Esophagus muscularis mucosa (tissue), 4 donors: ENCODE measurements around the gene RILPL1. TPM values are rescaled to one million over a fixed set of nuclear protein-coding genes. Genes with fewer than 3 reads are reported as not detected.

Experiments used
- DNase-seq: peaks from one replicate; pipeline ENCODE4 v3.0.0-alpha.2; 2017; ENCODE audit errors: extremely low spot score
- H3K27ac ChIP-seq, 4 donors: fragments of 200-600 bp; sonication (generic); replicated peaks in 1 of 4; 1 replicate in 3 of 4; 2 replicates in 1 of 4; pipeline ENCODE4 v1.5.1; 2016 to 2019; ENCODE audit warnings: mild to moderate bottlenecking in 1 of 4
- H3K27me3 ChIP-seq, 4 donors: fragments of 200-600 bp; sonication (generic); one replicate each; pipeline versions ENCODE4 v1.5.1 to v1.6.0; 2016 to 2019
- H3K36me3 ChIP-seq, 4 donors: fragments of 200-600 bp; sonication (generic); one replicate each; pipeline ENCODE4 v1.5.1; 2016 to 2019
- H3K4me1 ChIP-seq, 4 donors: fragments of 200-600 bp; sonication (generic); one replicate each; pipeline ENCODE4 v1.5.1; 2016 to 2019
- H3K4me3 ChIP-seq, 4 donors: fragments of 200-600 bp; sonication (generic); 1 replicate in 2 of 4; 2 replicates in 2 of 4; pipeline ENCODE4 v1.5.1; 2016 to 2019; ENCODE audit warnings: mild to moderate bottlenecking in 4 of 4, moderate library complexity in 1 of 4
- H3K9me3 ChIP-seq, 4 donors: fragments of 200-600 bp; sonication (generic); 1 replicate in 3 of 4; 2 replicates in 1 of 4; pipeline ENCODE4 v1.5.1; 2016 to 2019
- CTCF ChIP-seq, 3 experiments: fragments of 200-600 bp in 2 of 3; fragments of 450-650 bp in 1 of 3; sonication (generic) in 2 of 3; IDR thresholded peaks; one replicate each; pipeline ENCODE4 v1.5.1; 2017 to 2019; ENCODE audit warnings: antibody characterized with exemption in 3 of 3, mild to moderate bottlenecking in 2 of 3, moderate library complexity in 1 of 3
- EP300 ChIP-seq: sonication (generic); formaldehyde crosslinking; IDR thresholded peaks from one replicate; pipeline ENCODE4 v1.6.1; 2017; ENCODE audit warnings: antibody characterized with exemption
- POLR2A ChIP-seq: fragments of 450-650 bp; IDR thresholded peaks from one replicate; pipeline ENCODE4 v1.6.1; 2017; ENCODE audit warnings: antibody characterized with exemption, moderate library complexity, mild to moderate bottlenecking, low read depth
- POLR2AphosphoS5 ChIP-seq, 2 donors: sonication (generic); formaldehyde crosslinking; IDR thresholded peaks; one replicate each; pipeline ENCODE4 v1.6.1; 2017; ENCODE audit warnings: antibody characterized with exemption in 2 of 2
- WGBS: methylation state at CpG from one replicate; pipeline ENCODE4 v1.1.5; 2018; 5-methylcytosine and 5-hydroxymethylcytosine counted together
- intact Hi-C: fragments of 100-400 bp; cut with DNase I; formaldehyde crosslinking; loops from one replicate; pipeline ENCODE4 v1.15.1; 2023
- total RNA-seq, 4 donors: library from RNA; depleted of rRNA; stranded (reverse); fragments of >200 nt; gene quantifications; one replicate each; pipeline versions ENCODE4 v1.1.0 to v1.2.1, GENCODE V29; 2016

The RILPL1 gene
- total RNA-seq, 4 donors from 2014 or later: 19.9 to 54.4 (median 38.4) TPM

GRCh38 chr12:123450636-123451035 lies 82.9 kb downstream of the RILPL1 start:
- intact Hi-C loops: no loop called here
- Histone ChIP-seq H3K4me3 (no peak overlapping the region), H3K9me3 (no peaks in the 10 kb centered on the region), H3K27ac (no peak overlapping the region), H3K27me3 (no peaks in the 10 kb centered on the region), H3K36me3 (no peaks in the 10 kb centered on the region), H3K4me1 (peaks cover 10 to 13% (median 11%) of the 10 kb centered on the region in 4 donors)
- TF ChIP-seq POLR2A (no peak), EP300 (no peak), CTCF (IDR thresholded peaks at IDR 0.05) (no peak), POLR2AphosphoS5 (IDR thresholded peaks at IDR 0.05) (no peak)
- 93% methylated on average over 9 of the region's 9 CpGs for WGBS
- no peak for DNase-seq

- intact Hi-C loops: no loop called here
- no peak for DNase-seq
- Histone ChIP-seq H3K27ac (no peak overlapping the region), H3K4me3 (no peak overlapping the region), H3K4me1 (peaks cover 17 to 21% (median 18%) of the 10 kb centered on the region in 4 donors), H3K9me3 (no peaks in the 10 kb centered on the region), H3K27me3 (no peaks in the 10 kb centered on the region), H3K36me3 (no peaks in the 10 kb centered on the region)
- no peak for TF ChIP-seq CTCF (IDR thresholded peaks at IDR 0.05)
- TF ChIP-seq POLR2A: no peak
- no peak for TF ChIP-seq EP300
- no peak for TF ChIP-seq POLR2AphosphoS5 (IDR thresholded peaks at IDR 0.05)
- 80% methylated on average over 4 of the region's 4 CpGs for WGBS
Observed at GRCh38 chr12:123449856-123450255, 83.7 kb downstream of the RILPL1 start.

GRCh38 chr12:123449249-123449733 lies 84.2 kb downstream of the RILPL1 start:
- H3K27ac ChIP-seq: no peak overlapping the region
- TF ChIP-seq POLR2A (no peak), CTCF (IDR thresholded peaks at IDR 0.05) (no peak), POLR2AphosphoS5 (IDR thresholded peaks at IDR 0.05) (no peak), EP300 (no peak)
- no peaks in the 10 kb centered on the region for H3K9me3 ChIP-seq
- peaks cover 21 to 24% (median 23%) of the 10 kb centered on the region in 4 donors for H3K4me1 ChIP-seq
- 86% methylated on average over 2 of the region's 2 CpGs for WGBS
- no peak for DNase-seq
- H3K27me3 ChIP-seq: no peaks in the 10 kb centered on the region
- intact Hi-C loops: no loop called here
- no peak overlapping the region for H3K4me3 ChIP-seq
- H3K36me3 ChIP-seq: no peaks in the 10 kb centered on the region

- DNase-seq: no peak
- Histone ChIP-seq H3K4me1 (peaks cover 21 to 29% (median 25%) of the 10 kb centered on the region in 4 donors), H3K27me3 (no peaks in the 10 kb centered on the region), H3K27ac (peak overlapping the region; percentile 50 to 65 (median 56)), H3K36me3 (no peaks in the 10 kb centered on the region), H3K4me3 (no peak overlapping the region), H3K9me3 (no peaks in the 10 kb centered on the region)
- WGBS: 49% methylated on average over 4 of the region's 4 CpGs
- TF ChIP-seq POLR2AphosphoS5 (IDR thresholded peaks at IDR 0.05): no peak
- no peak for TF ChIP-seq CTCF (IDR thresholded peaks at IDR 0.05)
- no peak for TF ChIP-seq POLR2A
- no peak for TF ChIP-seq EP300
- intact Hi-C loops: no loop called here
Observed at GRCh38 chr12:123446333-123446713, 87.2 kb downstream of the RILPL1 start.
